HG02885 (cell line): Measurements from ENCODE around the gene RBBP9.
"Not testable (repeated sequence)": the region's sequence is repeated elsewhere in the genome, so short reads cannot be mapped to it uniquely, and the experiment has no call there.

Source experiments
- ATAC-seq: cut with Tn5 transposase; IDR thresholded peaks from one replicate; pipeline ENCODE4 v1.9.1; 2021; ENCODE audit warnings: mild to moderate bottlenecking; ENCODE audit not compliant: unreplicated experiment, poor library complexity

RBBP9 gene

GRCh38 chr20:18496740-18497592, at the start of gene RBBP9:
TSS of gene RBBP9 (minus strand) at chr20:18497225. CDS start at chr20:18497167, 58 bp downstream.
- peak; percentile 100 for ATAC-seq

GRCh38 chr20:18545566-18545965, 48.5 kb upstream of the RBBP9 start:
- no peak for ATAC-seq

- ATAC-seq: no peak
Observed at GRCh38 chr20:18543932-18544331, 46.9 kb upstream of the RBBP9 start.

DNA sequence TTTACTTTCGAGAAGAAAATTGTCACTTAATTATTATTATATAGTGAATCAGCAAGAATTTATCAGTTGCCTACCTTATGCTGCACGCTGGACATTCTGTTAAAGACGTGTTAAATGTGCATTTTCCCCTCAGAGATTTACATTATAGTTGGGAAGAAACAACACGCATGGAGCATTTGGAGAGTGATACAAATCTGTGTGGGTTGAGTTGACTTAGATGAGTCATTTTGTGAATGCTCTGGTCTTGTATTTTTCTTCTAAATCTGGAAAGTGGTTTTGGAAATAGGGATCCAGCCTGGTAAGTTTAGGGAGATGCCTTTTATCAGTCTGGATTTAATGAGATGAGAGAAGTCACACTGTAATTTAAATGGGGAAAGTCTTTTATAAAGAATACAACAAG, 46.2 kb upstream of the RBBP9 start:
- ATAC-seq: no peak

- ATAC-seq: no peak
Observed at GRCh38 chr20:18541741-18542140, 44.7 kb upstream of the RBBP9 start.

- no peak for ATAC-seq
Observed at GRCh38 chr20:18537651-18538050, 40.6 kb upstream of the RBBP9 start.

DNA sequence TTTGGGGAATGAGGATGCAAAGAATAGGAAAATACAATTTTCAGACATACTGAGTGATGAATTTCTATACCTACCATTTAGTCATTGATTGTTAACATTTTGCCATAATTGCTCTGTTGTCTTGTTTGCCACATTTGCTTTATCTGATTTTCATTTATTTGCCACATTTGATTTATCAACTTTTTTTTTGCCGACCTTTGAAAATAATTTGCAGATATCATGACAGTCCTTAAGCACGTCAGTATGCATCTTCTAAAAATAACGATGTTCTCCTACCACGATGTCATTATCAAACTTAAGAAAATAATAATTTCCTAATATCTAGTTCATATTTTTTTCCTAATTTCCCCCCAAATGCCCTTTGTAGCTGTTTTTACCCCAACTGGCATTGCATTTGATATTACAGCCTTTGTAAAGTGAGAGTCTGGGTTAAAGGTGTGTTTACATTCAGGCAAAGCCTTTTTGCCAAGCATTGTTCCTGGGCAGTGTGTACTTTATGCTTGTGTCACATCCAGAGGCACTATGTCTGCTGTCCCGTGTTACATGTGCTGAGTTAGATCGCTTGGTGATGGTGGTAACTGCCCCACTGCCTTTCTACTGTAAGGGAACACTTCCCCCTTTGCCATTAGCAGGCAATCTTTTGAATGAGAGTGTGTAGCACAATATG, 37.1 kb upstream of the RBBP9 start:
- ATAC-seq: no peak

GRCh38 chr20:18533491-18533890, 36.5 kb upstream of the RBBP9 start:
- ATAC-seq: no peak

- no peak for ATAC-seq
Observed at GRCh38 chr20:18532626-18533025, 35.6 kb upstream of the RBBP9 start.

- no peak for ATAC-seq
Observed at GRCh38 chr20:18529041-18529440, 32.0 kb upstream of the RBBP9 start.

DNA sequence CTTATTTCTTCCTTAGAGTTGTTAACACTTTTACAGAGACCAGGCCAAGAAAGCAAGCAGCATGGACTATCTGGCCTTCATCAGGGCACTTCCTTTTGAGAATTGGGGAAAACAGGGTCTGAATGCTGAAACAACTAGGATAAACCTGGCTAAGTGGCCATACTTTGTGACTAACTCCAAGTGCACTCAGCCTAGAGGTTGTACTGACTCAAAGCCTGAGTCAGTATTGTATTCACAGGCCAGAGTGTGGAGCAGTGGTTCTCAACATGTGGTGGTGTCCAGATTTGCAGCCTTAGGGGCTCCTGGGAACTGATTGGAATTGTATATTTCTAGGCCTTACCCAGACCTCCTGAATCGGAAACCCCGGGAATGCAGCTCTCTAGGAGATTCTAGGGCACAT, 30.8 kb upstream of the RBBP9 start:
- ATAC-seq: no peak

DNA sequence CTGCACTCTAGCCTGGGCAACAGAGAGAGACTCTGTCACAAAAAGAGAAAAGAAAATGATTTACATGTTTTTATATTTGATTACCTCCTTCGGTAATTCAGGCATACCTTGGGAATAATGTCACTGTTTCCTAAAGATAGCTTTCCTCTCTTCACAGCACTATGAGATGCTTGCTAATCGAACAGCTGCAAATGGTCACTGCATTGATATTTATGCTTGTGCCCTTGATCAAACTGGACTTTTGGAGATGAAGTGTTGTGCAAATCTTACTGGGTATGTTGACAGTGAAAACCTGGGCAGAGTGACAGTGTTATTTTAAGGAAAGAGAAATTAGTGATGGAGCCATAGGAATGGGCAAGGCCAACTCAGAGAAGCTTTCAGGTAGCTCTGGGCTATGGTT, 30.3 kb upstream of the RBBP9 start:
- ATAC-seq: no peak

DNA sequence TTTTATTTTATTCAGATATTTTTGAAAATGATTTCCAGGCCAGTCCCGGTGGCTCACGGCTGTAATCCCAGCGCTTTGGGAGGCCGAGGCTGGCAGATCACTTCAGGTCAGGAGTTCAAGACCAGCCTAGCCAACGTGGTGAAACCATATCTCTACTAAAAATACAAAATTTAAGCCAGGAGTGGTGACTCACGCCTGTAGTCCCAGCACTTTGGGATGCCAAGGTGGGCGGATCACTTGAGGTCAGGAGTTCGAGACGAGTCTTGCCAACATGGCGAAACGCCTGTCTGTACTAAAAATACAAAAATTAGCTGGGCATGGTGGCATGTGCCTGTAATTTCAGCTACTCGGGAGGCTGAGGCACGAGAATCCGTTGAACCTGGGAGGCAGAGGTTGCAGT, 29.7 kb upstream of the RBBP9 start:
- ATAC-seq: not testable (repeated sequence)

GRCh38 chr20:18524646-18525045, 27.6 kb upstream of the RBBP9 start:
- ATAC-seq: no peak

GRCh38 chr20:18523066-18523465, 26.0 kb upstream of the RBBP9 start:
- ATAC-seq: no peak

DNA sequence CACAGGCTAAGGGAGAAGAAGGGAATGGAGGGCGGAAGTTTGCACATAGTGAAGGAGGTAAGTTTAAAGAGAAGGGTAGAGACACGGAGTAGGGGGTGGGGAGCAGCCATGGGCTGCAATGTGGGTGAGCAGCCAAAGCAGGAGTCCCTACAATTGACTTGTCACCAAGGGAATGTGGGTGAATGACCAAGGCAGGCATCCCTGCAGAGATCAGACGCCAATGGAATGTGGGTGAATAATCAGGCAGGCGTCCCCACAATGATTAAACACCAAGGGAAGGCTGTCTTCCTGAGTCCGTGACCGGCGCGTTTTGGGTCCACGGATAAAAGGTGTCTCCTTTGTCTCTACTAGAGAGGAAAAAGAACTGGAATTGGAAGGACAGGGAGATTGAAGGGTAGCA, 25.0 kb upstream of the RBBP9 start:
- not testable (repeated sequence) for ATAC-seq

- no peak for ATAC-seq
Observed at GRCh38 chr20:18515973-18516372, 18.9 kb upstream of the RBBP9 start.

GRCh38 chr20:18514127-18514526, 17.1 kb upstream of the RBBP9 start:
- no peak for ATAC-seq

GRCh38 chr20:18513208-18513607, 16.2 kb upstream of the RBBP9 start:
- ATAC-seq: no peak

DNA sequence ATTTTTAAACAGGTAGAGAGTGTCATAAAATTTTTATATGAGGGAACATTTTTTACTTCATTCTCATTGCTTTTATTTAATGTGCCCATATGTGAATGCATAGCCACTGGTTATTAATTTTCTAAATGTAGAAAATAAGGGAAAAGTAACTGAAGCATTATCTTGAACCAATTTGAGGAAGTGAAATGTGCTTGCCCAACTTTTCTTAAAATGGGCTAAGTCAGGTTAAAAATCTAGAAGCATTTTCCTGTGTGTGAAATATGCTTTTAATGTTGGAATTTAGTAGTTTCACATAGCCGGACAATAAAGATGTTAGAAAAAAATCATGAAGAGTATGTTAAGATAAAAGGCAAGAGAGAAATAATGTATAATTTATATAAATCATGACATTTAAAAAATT, 14.5 kb upstream of the RBBP9 start:
- no peak for ATAC-seq

DNA sequence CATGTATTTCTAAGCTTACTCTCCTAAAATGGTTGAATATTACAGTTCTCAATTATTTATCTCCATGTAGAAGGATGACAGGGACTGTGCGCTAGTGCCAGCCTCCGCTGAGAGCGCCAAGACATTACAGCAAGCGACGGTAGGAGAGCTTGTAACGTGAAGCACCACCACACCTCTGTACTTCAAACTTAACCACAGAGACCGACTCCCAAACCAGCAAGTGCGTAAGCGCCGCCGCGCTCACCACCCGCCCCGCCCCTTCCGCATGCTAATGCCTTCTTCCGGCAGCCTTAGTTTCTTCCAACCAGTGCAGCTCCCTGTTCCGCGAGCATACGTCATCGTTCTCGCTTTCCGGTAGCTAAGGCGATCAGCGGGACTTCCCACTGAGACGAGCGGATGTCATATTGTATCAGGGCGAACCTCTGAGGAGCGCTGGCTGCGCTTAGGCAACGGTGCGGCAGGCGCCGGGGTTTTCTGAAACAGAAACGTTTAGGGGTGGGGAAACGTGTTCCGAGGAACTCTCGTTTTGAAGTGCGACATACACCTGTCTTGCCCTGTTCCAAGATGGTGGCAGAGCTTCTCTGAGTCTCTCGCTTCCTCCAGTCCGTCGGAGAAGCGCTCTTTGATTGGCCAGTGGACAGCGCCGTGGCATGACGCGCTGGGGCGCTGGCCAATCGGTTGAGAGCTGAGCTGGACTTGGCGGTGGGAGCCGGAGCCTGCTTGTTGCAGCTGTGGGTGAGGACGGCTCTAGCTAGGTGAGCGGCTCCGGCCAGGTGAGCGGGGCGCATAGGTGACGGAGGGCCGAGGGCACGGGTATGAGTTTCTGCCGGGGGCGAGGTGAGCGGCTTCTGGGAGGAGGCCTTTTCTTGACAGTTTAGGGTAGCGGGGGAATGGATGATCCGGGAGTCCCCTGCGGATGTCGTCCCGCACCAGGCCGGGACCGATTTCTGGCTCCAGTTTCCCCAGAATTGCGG, 10.5 kb upstream of the RBBP9 start, which contains the start of gene SEC23B:
TSS of gene SEC23B (plus strand) at position 723 of the 974 bp plus-strand sequence. CDS start 2,896 bp downstream, outside the sequence.
- ATAC-seq: peak; percentile 94
